Frontal cortex (tissue), 4 donors: ENCODE results near the gene LPXN. TPM values are rescaled to one million over a fixed set of nuclear protein-coding genes. Genes with fewer than 3 reads are reported as not detected.

Experiments used
- DNase-seq, 2 donors: peaks; one replicate each; pipeline ENCODE4 v3.0.0; 2012; ENCODE audit warnings: low spot score in 2 of 2
- FAIRE-seq: peaks from 2 replicates; lab custom pipeline; 2012; peaks lifted over from hg19 to GRCh38; lab: Jason Lieb, UNC
- total RNA-seq: library from RNA; depleted of rRNA; stranded (reverse); fragments of >200 nt; gene quantifications from one replicate; pipeline ENCODE4 v1.2.3, GENCODE V29; 2014
- donor health status: control.
- donor health status: control.
- donor health status: control.

LPXN gene
- total RNA-seq, 1 donor from 2014 or later: 2.4 TPM

DNA sequence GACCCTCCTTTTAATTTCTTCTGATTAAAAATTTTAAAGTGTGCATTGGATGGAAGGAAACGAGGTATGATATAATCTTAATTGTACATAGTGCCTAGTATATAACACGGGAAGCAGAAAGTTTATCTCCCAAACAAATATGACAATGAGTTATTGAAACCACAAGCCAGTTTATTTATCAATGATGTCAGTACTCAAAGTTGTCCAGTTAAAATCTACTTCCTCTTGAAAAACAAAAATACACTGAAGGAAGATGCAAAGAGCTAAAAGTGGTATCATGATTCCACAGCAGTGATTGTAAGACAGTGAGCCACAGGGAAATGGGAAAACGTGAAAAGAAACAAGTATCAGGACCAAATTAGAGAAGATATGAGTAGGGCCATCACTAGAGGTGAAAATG, 48.9 kb downstream of the LPXN start:
- FAIRE-seq (no peak), DNase-seq (no peak)

DNA sequence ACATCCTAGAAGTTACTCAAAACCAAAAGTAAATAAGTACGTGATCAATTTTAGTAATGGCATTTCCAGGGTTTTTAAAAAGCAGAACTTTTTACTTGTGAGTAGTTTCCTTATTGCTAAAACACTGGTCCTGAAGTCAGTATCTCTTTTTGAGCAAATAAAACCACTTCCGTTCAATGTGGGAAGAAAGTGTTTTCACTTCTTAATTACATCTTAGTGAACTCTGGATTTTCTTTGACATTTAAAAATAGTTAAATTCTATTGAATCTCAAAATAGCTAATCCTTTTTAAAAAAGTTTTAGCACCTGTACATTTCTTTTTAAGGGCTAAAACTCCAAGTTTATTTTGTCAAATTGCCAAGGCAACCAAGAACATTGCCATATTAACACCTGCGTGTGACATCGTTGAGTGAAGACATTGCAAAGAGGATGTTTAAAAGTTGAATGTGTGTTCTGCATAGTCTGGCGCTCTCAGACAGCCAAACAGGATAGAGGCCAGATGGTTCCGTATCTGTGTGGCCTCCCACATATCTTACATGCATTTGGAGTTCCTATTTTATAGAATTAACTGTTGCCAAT, 50.5 kb downstream of the LPXN start:
- no peak for DNase-seq
- no peak for FAIRE-seq

- FAIRE-seq (no peak), DNase-seq (peak; percentile 44 to 45)
These were observed 51.2 kb downstream of the LPXN start for GRCh38 chr11:58524232-58525036.

DNA sequence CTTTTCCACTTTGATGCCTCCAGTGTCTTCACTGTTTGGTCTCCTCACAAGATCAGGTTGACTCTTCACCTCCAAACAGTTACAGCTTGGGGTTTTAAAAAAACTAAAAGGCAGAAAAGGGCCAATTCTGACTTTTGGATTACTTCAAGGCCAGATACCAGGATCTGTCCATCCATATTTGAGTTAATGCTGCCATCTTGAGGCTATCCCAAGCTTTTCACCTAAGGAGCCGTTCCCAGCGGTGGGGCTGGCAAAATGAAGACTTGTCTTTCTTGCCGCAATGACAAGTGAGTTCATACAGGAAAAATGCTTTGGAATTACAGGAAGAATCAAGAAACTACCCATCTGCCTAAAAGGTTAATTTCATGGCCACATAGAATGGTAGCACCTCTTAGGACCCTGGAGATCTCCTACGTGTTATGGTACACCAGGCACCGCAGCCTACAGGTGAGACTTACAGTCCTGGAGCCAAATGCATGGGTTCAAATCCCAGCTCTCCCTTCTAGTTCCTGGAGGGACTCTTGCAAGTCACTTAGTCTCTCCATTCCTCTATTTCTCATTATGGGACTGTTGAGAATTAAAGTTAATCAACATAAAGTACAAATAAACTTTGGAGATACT, 61.8 kb downstream of the LPXN start:
- DNase-seq (peak in 1 of 2 donors; percentile 35), FAIRE-seq (no peak)

- FAIRE-seq: no peak
- no peak for DNase-seq
These were observed 64.0 kb downstream of the LPXN start for GRCh38 chr11:58511636-58512035.

DNA sequence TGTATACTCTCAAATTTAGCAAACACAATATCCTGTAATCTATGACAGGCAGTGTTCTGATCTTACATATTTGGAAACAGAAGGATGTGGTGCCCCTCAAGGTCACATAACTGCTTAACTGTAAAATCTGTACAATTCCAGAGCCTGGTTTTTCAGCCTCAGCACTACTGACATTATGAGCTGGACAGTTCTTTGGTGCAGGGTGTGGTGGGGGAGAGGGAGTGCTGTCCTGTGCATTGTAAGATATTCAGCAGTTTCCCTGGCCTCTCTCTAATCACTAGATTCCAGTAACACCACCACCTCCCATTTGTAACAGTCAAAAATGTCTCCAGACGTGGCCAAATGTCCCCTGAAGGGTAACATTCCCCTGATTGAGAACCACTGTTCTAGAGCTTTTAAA, 65.9 kb downstream of the LPXN start:
- no peak for FAIRE-seq
- DNase-seq: no peak

GRCh38 chr11:58508814-58509213, 66.8 kb downstream of the LPXN start:
- DNase-seq: no peak
- no peak for FAIRE-seq

DNA sequence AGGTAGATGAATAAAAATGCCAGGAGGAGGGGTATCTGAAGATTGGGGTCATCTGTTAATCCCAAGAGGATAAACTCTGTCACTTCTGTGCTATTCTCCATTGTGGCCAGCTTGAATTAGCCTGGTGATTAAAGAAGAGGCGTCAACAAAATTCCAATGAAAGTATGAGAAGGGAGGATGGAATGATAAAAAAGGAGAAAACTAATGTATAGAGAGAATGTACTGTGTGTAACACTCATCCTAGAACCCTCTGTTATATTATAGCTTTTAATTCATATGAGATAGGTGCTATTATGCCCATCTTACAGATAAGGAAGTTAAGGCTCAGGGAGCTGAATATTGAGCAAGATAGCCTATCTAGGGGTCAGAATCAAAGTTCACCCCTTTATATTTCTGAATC, 67.7 kb downstream of the LPXN start, which contains the start of gene OR5B21:
Gene OR5B21, minus strand, starts transcription at position 101 of the 400 bp plus-strand sequence. Its CDS starts 0 bp downstream, at position 101.
- DNase-seq (no peak), FAIRE-seq (no peak)

DNA sequence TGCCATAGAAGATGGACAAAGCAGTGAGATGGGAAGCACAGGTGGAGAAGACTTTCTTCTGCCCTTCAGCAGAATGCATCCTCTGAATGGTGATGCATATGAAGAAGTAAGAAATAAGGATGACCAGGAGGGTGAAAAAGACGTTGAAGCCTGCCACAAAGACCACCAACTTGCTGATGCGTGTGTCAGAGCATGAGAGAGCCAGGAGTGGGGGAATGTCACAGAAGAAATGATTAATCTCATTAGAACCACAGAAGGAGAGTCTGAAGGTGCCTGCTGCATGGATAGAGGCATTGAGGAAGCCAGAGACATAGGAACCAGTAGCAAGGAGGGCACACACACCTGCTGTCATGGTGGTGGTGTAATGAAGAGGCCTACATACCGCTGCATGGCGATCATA, 68.3 kb downstream of the LPXN start:
- no peak for DNase-seq
- FAIRE-seq: no peak

DNA sequence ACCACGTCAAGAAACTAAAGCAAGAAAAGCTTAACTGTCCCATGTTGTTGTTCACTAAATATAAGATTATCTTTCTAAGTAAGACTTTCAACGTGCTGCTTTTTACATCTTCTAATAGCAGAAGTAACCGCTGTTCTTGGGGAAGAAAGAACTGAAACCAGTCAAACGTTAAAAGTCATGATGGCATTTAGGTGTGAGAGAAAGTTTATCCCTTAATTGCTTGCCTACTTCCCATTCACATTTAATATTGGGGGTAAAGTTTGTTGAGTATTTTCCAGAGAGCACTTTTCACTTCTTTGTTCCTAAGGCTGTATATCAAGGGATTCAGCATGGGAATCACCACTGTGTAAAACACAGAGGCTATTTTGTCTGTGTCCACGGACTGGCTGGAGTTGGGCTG, 68.7 kb downstream of the LPXN start:
- FAIRE-seq (no peak), DNase-seq (no peak)

- DNase-seq (no peak), FAIRE-seq (no peak)
These were observed 69.8 kb downstream of the LPXN start for GRCh38 chr11:58505849-58506248.

DNA sequence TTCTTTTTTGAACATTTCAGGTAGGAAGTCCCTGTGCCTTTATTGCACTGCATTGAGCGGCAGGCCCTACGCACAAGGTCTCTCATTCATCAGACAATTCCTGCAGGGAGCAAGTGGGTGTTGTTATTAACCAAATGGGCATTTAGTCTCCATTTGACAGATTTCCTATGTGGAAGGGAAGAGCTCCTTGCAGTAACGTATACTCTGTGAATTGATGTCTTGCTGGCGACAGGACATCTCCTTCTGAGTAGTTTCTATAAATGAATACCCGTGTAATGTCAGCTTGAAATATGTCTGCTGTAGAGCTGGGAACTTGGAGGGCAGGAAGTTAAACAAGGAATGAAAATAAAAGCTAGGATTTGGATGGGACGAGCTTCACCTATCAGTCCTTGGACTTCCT, 71.4 kb downstream of the LPXN start:
- no peak for DNase-seq
- FAIRE-seq: no peak

GRCh38 chr11:58503361-58503856, 72.2 kb downstream of the LPXN start:
- DNase-seq: no peak
- FAIRE-seq: no peak

DNA sequence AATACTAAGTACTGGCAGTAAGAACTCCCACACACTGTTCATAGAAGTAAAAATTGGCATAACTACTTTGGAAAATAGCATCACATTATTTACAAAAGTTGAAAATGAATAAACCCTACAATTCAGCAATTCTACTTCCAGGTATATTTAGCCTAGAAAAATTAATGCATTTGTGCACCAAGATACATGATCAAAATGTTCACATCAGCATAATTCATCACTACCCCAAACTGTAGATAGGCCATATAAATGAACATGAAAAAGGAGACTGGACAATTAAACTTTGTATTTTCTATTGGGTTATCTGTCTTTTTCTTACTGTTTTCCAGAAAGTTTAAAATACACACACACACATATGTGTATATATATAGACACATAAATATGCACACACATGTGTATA, 73.7 kb downstream of the LPXN start:
- FAIRE-seq (no peak), DNase-seq (no peak)

- FAIRE-seq (no peak), DNase-seq (no peak)
These were observed 77.2 kb downstream of the LPXN start for GRCh38 chr11:58498464-58498863.

- no peak for DNase-seq
- no peak for FAIRE-seq
These were observed 77.7 kb downstream of the LPXN start for GRCh38 chr11:58497951-58498350.

- FAIRE-seq (no peak), DNase-seq (peak in 1 of 2 donors; percentile 8)
These were observed 79.8 kb downstream of the LPXN start for GRCh38 chr11:58495906-58496305.

GRCh38 chr11:58494101-58494500, 81.6 kb downstream of the LPXN start:
- no peak for FAIRE-seq
- DNase-seq: no peak

- FAIRE-seq (no peak), DNase-seq (peak in 1 of 2 donors; percentile 5)
These were observed 82.0 kb downstream of the LPXN start for GRCh38 chr11:58493676-58494075.

DNA sequence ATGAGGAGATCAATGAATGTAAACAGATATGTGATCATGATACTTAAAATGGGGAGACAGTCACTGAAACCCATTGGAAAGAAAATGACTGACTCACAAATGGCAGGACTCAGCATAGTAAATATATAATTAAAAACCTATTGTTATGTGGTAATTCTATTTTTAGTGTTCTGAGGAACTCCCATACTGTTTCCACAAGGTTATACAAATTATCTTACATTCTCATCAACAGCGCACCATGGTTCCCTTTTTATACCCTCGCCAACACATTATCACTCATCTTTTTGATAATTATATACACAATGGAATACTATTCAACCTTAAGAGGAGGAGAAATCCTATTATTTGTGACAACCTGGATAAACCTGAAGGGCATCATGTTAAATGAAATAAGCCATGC, 84.8 kb downstream of the LPXN start:
- FAIRE-seq (no peak), DNase-seq (no peak)

- DNase-seq: no peak
- no peak for FAIRE-seq
These were observed 88.5 kb downstream of the LPXN start for GRCh38 chr11:58487170-58487569.
